Measurements from ENCODE around the gene KIF1B. TPM values are rescaled to one million over a fixed set of nuclear protein-coding genes. Genes with fewer than 3 reads are reported as not detected.

The KIF1B gene
- total RNA-seq, 1 experiment from 2014 or later: 33.0 TPM

- TF ChIP-seq POLR2AphosphoS5 (IDR thresholded peaks at IDR 0.05; ENCODE audit: low read depth, low read length): no peak
- TF ChIP-seq TCF7L2 (IDR thresholded peaks at IDR 0.05; ENCODE audit: low read depth, low read length): no peak
- TF ChIP-seq REST (IDR thresholded peaks at IDR 0.05; ENCODE audit: insufficient read depth in 1 of 2, low read depth in 2 of 2, low read length in 1 of 2): no peak
- no peak for TF ChIP-seq CTCF (IDR thresholded peaks at IDR 0.05)
- no peak for TF ChIP-seq SIN3A (IDR thresholded peaks at IDR 0.05; ENCODE audit: borderline replicate concordance, insufficient read depth, low read depth, low read length)
- Histone ChIP-seq H3K27me3 (ENCODE audit: control insufficient read depth, insufficient read depth, low read length) (no peaks in the 10 kb centered on the region), H3K27ac (ENCODE audit: low read length) (peak overlapping the region; percentile 68), H3K36me3 (ENCODE audit: control insufficient read depth, insufficient read depth, low read length) (peaks cover 8% of the 10 kb centered on the region; the same call in 1 of the 2 replicates), H3K4me1 (ENCODE audit: control insufficient read depth, insufficient read depth, low read length) (0 out of 2 replicates have a peak, but pooled peaks cover 5% of the 10 kb centered on the region), H3K9me3 (ENCODE audit: control insufficient read depth, insufficient read depth, low read depth, low read length) (no peaks in the 10 kb centered on the region), H3K4me3 (ENCODE audit: low read depth in 2 of 2, low read length in 2 of 2) (peak overlapping the region; percentile 68 to 83)
- CTCF ChIA-PET: no interaction called here
- DNase-seq (ENCODE audit: low read depth, low spot score) (no peak), ATAC-seq (no peak)
- BruUV-seq (replicated peaks): no TSS peak
- in situ Hi-C loops (cut with HindIII; ENCODE audit: low pct_unique_long_range_greater_than_20kb, low sequenced_read_pairs): no loop called here
- POLR2A ChIA-PET: interaction anchor here (0.6 to 0.7 kb wide), 2 partner anchors 9 to 184 kb away, joined by 3 read pairs; no protein-coding TSS in a partner anchor
- intact Hi-C loops (cut with micrococcal nuclease; ENCODE audit: unreplicated experiment): no loop called here
These were observed 189.6 kb downstream of the KIF1B start for GRCh38 chr1:10400013-10400412.

GRCh38 chr1:10401281-10401680, 190.9 kb downstream of the KIF1B start:
- peaks cover 8% of the 10 kb centered on the region for H3K36me3 ChIP-seq (ENCODE audit: control insufficient read depth, insufficient read depth, low read length)
- no peak for ATAC-seq
- CTCF ChIA-PET: interaction anchor here (0.5 kb wide), 1 partner anchor 340 kb away, joined by 3 read pairs; no protein-coding TSS in a partner anchor
- in situ Hi-C loops (cut with HindIII; ENCODE audit: low pct_unique_long_range_greater_than_20kb, low sequenced_read_pairs) (no loop called here), intact Hi-C loops (cut with micrococcal nuclease; ENCODE audit: unreplicated experiment) (no loop called here)
- DNase-seq (ENCODE audit: low read depth, low spot score): no peak
- no peaks in the 10 kb centered on the region for H3K9me3 ChIP-seq (ENCODE audit: control insufficient read depth, insufficient read depth, low read depth, low read length)
- H3K4me1 ChIP-seq (ENCODE audit: control insufficient read depth, insufficient read depth, low read length): 0 out of 2 replicates have a peak, but pooled peaks cover 5% of the 10 kb centered on the region
- POLR2A ChIA-PET: no interaction called here
- BruUV-seq (replicated peaks): TSS peak; percentile 82
- H3K4me3 ChIP-seq (ENCODE audit: low read depth in 2 of 2, low read length in 2 of 2): no peak overlapping the region
- H3K27ac ChIP-seq (ENCODE audit: low read length): no peak overlapping the region; the same call in 1 of the 2 replicates
- H3K27me3 ChIP-seq (ENCODE audit: control insufficient read depth, insufficient read depth, low read length): no peaks in the 10 kb centered on the region
- no peak for TF ChIP-seq TCF7L2 (IDR thresholded peaks at IDR 0.05; ENCODE audit: low read depth, low read length)

- Histone ChIP-seq H3K4me1 (ENCODE audit: control insufficient read depth, insufficient read depth, low read length) (0 out of 2 replicates have a peak, but pooled peaks cover 5% of the 10 kb centered on the region), H3K27me3 (ENCODE audit: control insufficient read depth, insufficient read depth, low read length) (no peaks in the 10 kb centered on the region), H3K27ac (ENCODE audit: low read length) (no peak overlapping the region), H3K36me3 (ENCODE audit: control insufficient read depth, insufficient read depth, low read length) (peaks cover 12% of the 10 kb centered on the region), H3K4me3 (ENCODE audit: low read depth in 2 of 2, low read length in 2 of 2) (no peak overlapping the region), H3K9me3 (ENCODE audit: control insufficient read depth, insufficient read depth, low read depth, low read length) (no peaks in the 10 kb centered on the region)
- no peak for TF ChIP-seq POLR2AphosphoS5 (IDR thresholded peaks at IDR 0.05; ENCODE audit: low read depth, low read length)
- TF ChIP-seq REST (IDR thresholded peaks at IDR 0.05; ENCODE audit: insufficient read depth in 1 of 2, low read depth in 2 of 2, low read length in 1 of 2): no peak
- no peak for TF ChIP-seq CTCF (IDR thresholded peaks at IDR 0.05)
- TF ChIP-seq SIN3A (IDR thresholded peaks at IDR 0.05; ENCODE audit: borderline replicate concordance, insufficient read depth, low read depth, low read length): no peak
- TF ChIP-seq TCF7L2 (IDR thresholded peaks at IDR 0.05; ENCODE audit: low read depth, low read length): no peak
- no TSS peak for BruUV-seq (replicated peaks)
- ChIA-PET CTCF (no interaction called here), POLR2A (no interaction called here)
- ATAC-seq (no peak), DNase-seq (ENCODE audit: low read depth, low spot score) (no peak)
- in situ Hi-C loops (cut with HindIII; ENCODE audit: low pct_unique_long_range_greater_than_20kb, low sequenced_read_pairs) (no loop called here), intact Hi-C loops (cut with micrococcal nuclease; ENCODE audit: unreplicated experiment) (no loop called here)
These were observed 192.4 kb downstream of the KIF1B start for GRCh38 chr1:10402729-10403274.

Measured in Panc1 (cell line).